Brain pericyte (primary cell): ENCODE results near the gene GNB1L.

ENCODE experiments used
- DNase-seq: peaks from one replicate; pipeline ENCODE4 v3.0.0-alpha.2; 2012; ENCODE audit warnings: low read depth, low spot score

Gene GNB1L

GRCh38 chr22:19823191-19823901 is 31.3 kb downstream of the GNB1L start:
- no peak for DNase-seq

- no peak for DNase-seq
These were observed 32.2 kb downstream of the GNB1L start for GRCh38 chr22:19822301-19823117.

GRCh38 chr22:19821523-19822300 is 33.0 kb downstream of the GNB1L start:
- DNase-seq, result no peak

GRCh38 chr22:19820880-19821522 is 33.7 kb downstream of the GNB1L start:
- no peak for DNase-seq

GRCh38 chr22:19819911-19820879 is 34.5 kb downstream of the GNB1L start:
- DNase-seq, result no peak

- DNase-seq, result no peak
These were observed 35.3 kb downstream of the GNB1L start for GRCh38 chr22:19819208-19819910.

- DNase-seq, result no peak
These were observed 36.1 kb downstream of the GNB1L start for GRCh38 chr22:19818324-19819207.

GRCh38 chr22:19816372-19817119 is 38.1 kb downstream of the GNB1L start:
- no peak for DNase-seq

GRCh38 chr22:19815823-19816290 is 38.8 kb downstream of the GNB1L start:
- no peak for DNase-seq

- DNase-seq, result no peak
These were observed 39.4 kb downstream of the GNB1L start for GRCh38 chr22:19815093-19815822.

- DNase-seq, result no peak
These were observed 40.2 kb downstream of the GNB1L start for GRCh38 chr22:19814428-19814827.

- no peak for DNase-seq
These were observed 41.8 kb downstream of the GNB1L start for GRCh38 chr22:19812910-19813309.

- DNase-seq, result no peak
These were observed 42.6 kb downstream of the GNB1L start for GRCh38 chr22:19811811-19812771.

- no peak for DNase-seq
These were observed 43.5 kb downstream of the GNB1L start for GRCh38 chr22:19811211-19811621.

- no peak for DNase-seq
These were observed 44.1 kb downstream of the GNB1L start for GRCh38 chr22:19810381-19811201.
